Measurements from ENCODE around the gene CIITA. TPM values are rescaled to one million over a fixed set of nuclear protein-coding genes. Genes with fewer than 3 reads are reported as not detected.
A peak's percentile ranks its signal among the peaks of the same experiment; 100 is the strongest.

CIITA gene
- total RNA-seq, 2 donors from 2014 or later: 0.52 to 2.3 TPM

GRCh38 chr16:10840703-10841102 lies 36.3 kb upstream of the CIITA start:
- DNase-seq (ENCODE audit: low spot score in 2 of 2) (no peak), ATAC-seq (no peak)
- H3K27ac Mint-ChIP-seq: no peak overlapping the region
- peaks cover 0 to 4% of the 10 kb centered on the region in 2 donors for H3K36me3 Mint-ChIP-seq
- H3K9me3 Mint-ChIP-seq: peaks cover 0 to 11% of the 10 kb centered on the region in 2 donors

- ATAC-seq (no peak), DNase-seq (ENCODE audit: low spot score in 2 of 2) (no peak)
- Mint-ChIP-seq H3K27ac (no peak overlapping the region), H3K36me3 (no peaks in the 10 kb centered on the region), H3K9me3 (no peaks in the 10 kb centered on the region)
These were observed 30.6 kb upstream of the CIITA start for GRCh38 chr16:10846213-10846998.

- no peaks in the 10 kb centered on the region for H3K9me3 Mint-ChIP-seq
- H3K27ac Mint-ChIP-seq: no peak overlapping the region
- DNase-seq (ENCODE audit: low spot score in 2 of 2) (no peak), ATAC-seq (no peak)
- H3K36me3 Mint-ChIP-seq: no peaks in the 10 kb centered on the region
These were observed 29.8 kb upstream of the CIITA start for GRCh38 chr16:10847176-10847575.

- Mint-ChIP-seq H3K27ac (no peak overlapping the region), H3K36me3 (no peaks in the 10 kb centered on the region), H3K9me3 (no peaks in the 10 kb centered on the region)
- DNase-seq (ENCODE audit: low spot score in 2 of 2) (no peak), ATAC-seq (no peak)
These were observed 27.1 kb upstream of the CIITA start for GRCh38 chr16:10849736-10850477.

- Mint-ChIP-seq H3K9me3 (no peaks in the 10 kb centered on the region), H3K27ac (no peak overlapping the region), H3K36me3 (no peaks in the 10 kb centered on the region)
- DNase-seq (ENCODE audit: low spot score in 2 of 2): no peak
- no peak for ATAC-seq
These were observed 26.5 kb upstream of the CIITA start for GRCh38 chr16:10850478-10850850.

- DNase-seq (ENCODE audit: low spot score in 2 of 2): no peak
- H3K36me3 Mint-ChIP-seq: no peaks in the 10 kb centered on the region
- no peaks in the 10 kb centered on the region for H3K9me3 Mint-ChIP-seq
- ATAC-seq: no peak
- H3K27ac Mint-ChIP-seq: no peak overlapping the region
These were observed 25.5 kb upstream of the CIITA start for GRCh38 chr16:10851512-10851911.

- H3K9me3 Mint-ChIP-seq: no peaks in the 10 kb centered on the region
- DNase-seq (ENCODE audit: low spot score in 2 of 2) (no peak), ATAC-seq (no peak)
- H3K27ac Mint-ChIP-seq: no peak overlapping the region
- no peaks in the 10 kb centered on the region for H3K36me3 Mint-ChIP-seq
These were observed 24.7 kb upstream of the CIITA start for GRCh38 chr16:10852286-10852685.

GRCh38 chr16:10852948-10853347 lies 24.1 kb upstream of the CIITA start:
- H3K9me3 Mint-ChIP-seq: no peaks in the 10 kb centered on the region
- ATAC-seq (no peak), DNase-seq (ENCODE audit: low spot score in 2 of 2) (no peak)
- H3K27ac Mint-ChIP-seq: no peak overlapping the region
- no peaks in the 10 kb centered on the region for H3K36me3 Mint-ChIP-seq

- no peak for DNase-seq (ENCODE audit: low spot score in 2 of 2)
- peaks cover 0 to 5% of the 10 kb centered on the region in 2 donors for H3K36me3 Mint-ChIP-seq
- no peak overlapping the region for H3K27ac Mint-ChIP-seq
- H3K9me3 Mint-ChIP-seq: peaks cover 11 to 12% of the 10 kb centered on the region in 2 donors
- no peak for ATAC-seq
These were observed 21.0 kb upstream of the CIITA start for GRCh38 chr16:10856042-10856441.

GRCh38 chr16:10858203-10858602 lies 18.8 kb upstream of the CIITA start:
- peaks cover 0 to 5% of the 10 kb centered on the region in 2 donors for H3K36me3 Mint-ChIP-seq
- H3K9me3 Mint-ChIP-seq: peaks cover 11 to 12% of the 10 kb centered on the region in 2 donors
- no peak overlapping the region for H3K27ac Mint-ChIP-seq
- DNase-seq (ENCODE audit: low spot score in 2 of 2) (no peak), ATAC-seq (no peak)

GRCh38 chr16:10859020-10859419 lies 18.0 kb upstream of the CIITA start:
- Mint-ChIP-seq H3K36me3 (peaks cover 0 to 5% of the 10 kb centered on the region in 2 donors), H3K9me3 (peaks cover 11 to 12% of the 10 kb centered on the region in 2 donors), H3K27ac (no peak overlapping the region)
- ATAC-seq (no peak), DNase-seq (ENCODE audit: low spot score in 2 of 2) (no peak)

- Mint-ChIP-seq H3K9me3 (peaks cover 11 to 12% of the 10 kb centered on the region in 2 donors), H3K27ac (no peak overlapping the region), H3K36me3 (peaks cover 0 to 5% of the 10 kb centered on the region in 2 donors)
- peak in 1 of 2 donors; percentile 56 for ATAC-seq
- no peak for DNase-seq (ENCODE audit: low spot score in 2 of 2)
These were observed 17.3 kb upstream of the CIITA start for GRCh38 chr16:10859658-10860057.

GRCh38 chr16:10862438-10862837 lies 14.6 kb upstream of the CIITA start:
- DNase-seq (ENCODE audit: low spot score in 2 of 2) (no peak), ATAC-seq (peak in 1 of 2 donors; percentile 67)
- H3K9me3 Mint-ChIP-seq: peaks cover 11 to 12% of the 10 kb centered on the region in 2 donors
- H3K36me3 Mint-ChIP-seq: peaks cover 0 to 5% of the 10 kb centered on the region in 2 donors
- no peak overlapping the region for H3K27ac Mint-ChIP-seq

- H3K9me3 Mint-ChIP-seq: no peaks in the 10 kb centered on the region
- no peaks in the 10 kb centered on the region for H3K36me3 Mint-ChIP-seq
- ATAC-seq (no peak), DNase-seq (ENCODE audit: low spot score in 2 of 2) (no peak)
- no peak overlapping the region for H3K27ac Mint-ChIP-seq
These were observed 10.7 kb upstream of the CIITA start for GRCh38 chr16:10865991-10866966.

- DNase-seq (ENCODE audit: low spot score in 2 of 2) (no peak), ATAC-seq (no peak)
- no peaks in the 10 kb centered on the region for H3K9me3 Mint-ChIP-seq
- no peaks in the 10 kb centered on the region for H3K36me3 Mint-ChIP-seq
- H3K27ac Mint-ChIP-seq: no peak overlapping the region
These were observed 9.8 kb upstream of the CIITA start for GRCh38 chr16:10867199-10867598.

- no peaks in the 10 kb centered on the region for H3K36me3 Mint-ChIP-seq
- H3K9me3 Mint-ChIP-seq: no peaks in the 10 kb centered on the region
- no peak for DNase-seq (ENCODE audit: low spot score in 2 of 2)
- no peak overlapping the region for H3K27ac Mint-ChIP-seq
- no peak for ATAC-seq
These were observed 8.9 kb upstream of the CIITA start for GRCh38 chr16:10868104-10868595.
